ENCODE measurements around the gene FKBP6. TPM values are rescaled to one million over a fixed set of nuclear protein-coding genes. Genes with fewer than 3 reads are reported as not detected.
"Not testable (repeated sequence)": the region's sequence is repeated elsewhere in the genome, so short reads cannot be mapped to it uniquely, and the experiment has no call there.

The FKBP6 gene
- total RNA-seq, 2 experiments from 2014 or later: not detected

DNA sequence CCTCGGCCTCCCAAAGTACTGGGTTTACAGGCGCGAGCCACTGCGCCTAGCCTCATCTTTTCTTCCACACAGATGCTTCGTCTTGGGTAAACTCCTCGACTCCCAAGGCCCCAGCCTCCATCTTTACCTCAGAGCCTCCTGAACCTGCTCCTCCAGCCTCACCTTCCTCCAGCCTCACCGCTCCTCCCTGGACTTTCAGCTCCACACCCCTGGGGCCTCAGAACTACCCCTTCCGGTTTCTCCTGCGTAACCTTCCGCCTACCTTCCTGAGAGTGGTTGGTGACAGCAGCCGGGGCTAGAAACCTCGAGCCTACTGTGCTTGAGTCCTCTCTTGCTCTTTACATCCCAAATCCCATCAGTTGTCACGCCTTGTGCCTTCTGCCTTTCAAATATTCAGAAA is 45.8 kb downstream of the FKBP6 start:
- Mint-ChIP-seq H3K4me3 (no peak overlapping the region), H3K36me3 (ENCODE audit: low read depth) (no peaks in the 10 kb centered on the region), H3K4me1 (ENCODE audit: low read depth) (no peaks in the 10 kb centered on the region), H3K27me3 (peaks cover 25% of the 10 kb centered on the region), H3K9me3 (no peaks in the 10 kb centered on the region), H3K27ac (no peak overlapping the region)
- Histone ChIP-seq H3K27me3 (ENCODE audit: control insufficient read depth in 1 of 2, insufficient read depth in 2 of 2, low read length in 2 of 2) (peaks cover 13 to 18% of the 10 kb centered on the region in 2 experiments), H3K27ac (ENCODE audit: low read depth in 1 of 2, low read length in 2 of 2) (no peak overlapping the region), H3K9me3 (ENCODE audit: control insufficient read depth in 1 of 2, insufficient read depth in 1 of 2, low read length in 2 of 2) (peaks cover 0 to 4% of the 10 kb centered on the region in 2 experiments), H3K4me3 (ENCODE audit: low read length) (no peak overlapping the region), H3K4me1 (ENCODE audit: insufficient read depth, low read length) (no peaks in the 10 kb centered on the region), H3K36me3 (ENCODE audit: insufficient read depth, low read length) (no peaks in the 10 kb centered on the region)
- TF ChIP-seq, protein P1, sequence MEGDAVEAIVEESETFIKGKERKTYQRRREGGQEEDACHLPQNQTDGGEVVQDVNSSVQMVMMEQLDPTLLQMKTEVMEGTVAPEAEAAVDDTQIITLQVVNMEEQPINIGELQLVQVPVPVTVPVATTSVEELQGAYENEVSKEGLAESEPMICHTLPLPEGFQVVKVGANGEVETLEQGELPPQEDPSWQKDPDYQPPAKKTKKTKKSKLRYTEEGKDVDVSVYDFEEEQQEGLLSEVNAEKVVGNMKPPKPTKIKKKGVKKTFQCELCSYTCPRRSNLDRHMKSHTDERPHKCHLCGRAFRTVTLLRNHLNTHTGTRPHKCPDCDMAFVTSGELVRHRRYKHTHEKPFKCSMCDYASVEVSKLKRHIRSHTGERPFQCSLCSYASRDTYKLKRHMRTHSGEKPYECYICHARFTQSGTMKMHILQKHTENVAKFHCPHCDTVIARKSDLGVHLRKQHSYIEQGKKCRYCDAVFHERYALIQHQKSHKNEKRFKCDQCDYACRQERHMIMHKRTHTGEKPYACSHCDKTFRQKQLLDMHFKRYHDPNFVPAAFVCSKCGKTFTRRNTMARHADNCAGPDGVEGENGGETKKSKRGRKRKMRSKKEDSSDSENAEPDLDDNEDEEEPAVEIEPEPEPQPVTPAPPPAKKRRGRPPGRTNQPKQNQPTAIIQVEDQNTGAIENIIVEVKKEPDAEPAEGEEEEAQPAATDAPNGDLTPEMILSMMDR (IDR thresholded peaks at IDR 0.05): no peak
- POLR2A ChIA-PET: no interaction called here
- intact Hi-C loops (cut with DNase I, micrococcal nuclease): no loop called here
- ATAC-seq (ENCODE audit: poor library complexity) (no peak), DNase-seq (no peak)
- CTCF ChIA-PET: no interaction called here

DNA sequence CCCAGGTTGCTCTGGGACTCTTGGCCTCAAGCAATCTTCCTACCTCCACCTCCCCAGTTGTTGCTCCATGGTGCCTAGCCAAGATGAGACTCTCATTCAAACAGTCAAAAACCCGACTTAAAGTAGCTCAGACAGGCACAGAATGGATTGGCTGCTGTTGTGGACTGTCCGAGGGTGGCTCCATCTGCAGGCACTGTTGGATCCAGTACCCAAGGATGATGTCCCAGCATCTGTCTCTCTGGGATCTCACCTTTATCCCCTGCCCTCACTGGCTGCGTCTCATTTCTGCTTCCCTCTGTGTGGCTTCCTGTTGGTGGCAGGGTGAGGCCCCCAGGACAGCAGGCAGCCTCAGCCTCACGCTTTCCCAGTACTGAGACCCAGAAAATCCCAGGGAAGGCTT is 48.3 kb downstream of the FKBP6 start:
- H3K9me3 Mint-ChIP-seq: not testable (repeated sequence)

DNA sequence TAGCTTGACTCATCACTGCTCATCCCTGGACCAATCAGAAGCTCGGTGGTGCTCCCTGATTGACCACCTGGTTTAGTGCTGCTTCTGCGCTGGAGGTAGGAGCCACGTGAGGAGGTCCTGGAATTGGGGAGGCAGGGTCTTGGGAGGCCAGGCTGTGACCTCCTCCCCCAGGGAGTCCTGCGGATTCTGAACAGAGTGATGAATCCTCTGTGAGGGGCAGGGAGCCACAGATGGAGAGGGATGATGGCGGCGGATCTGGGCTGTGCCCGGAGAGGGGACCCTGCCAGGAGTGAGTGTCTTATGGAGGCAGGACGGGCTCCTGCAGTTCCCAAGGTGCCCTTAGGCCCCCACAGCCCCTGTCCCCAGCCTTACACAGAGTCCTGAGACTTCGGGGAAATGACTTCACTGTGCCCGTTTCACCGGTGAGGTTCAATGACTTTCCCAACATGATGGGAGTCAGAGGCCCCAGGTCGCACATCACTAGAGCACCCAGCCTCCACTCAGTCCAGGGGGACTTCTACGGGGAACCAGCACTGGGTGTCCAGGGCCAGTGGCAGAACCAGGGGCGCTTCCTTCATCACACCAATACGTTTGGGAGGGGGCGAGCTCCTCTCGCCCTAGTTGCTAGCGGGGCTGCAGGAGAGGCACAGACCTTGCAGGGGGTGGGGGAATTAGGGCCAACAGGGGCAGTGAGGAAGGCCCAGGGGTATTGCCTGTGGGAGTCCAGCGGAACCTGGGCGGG is 48.9 kb downstream of the FKBP6 start:
- no peak for DNase-seq
- Histone ChIP-seq H3K4me3 (ENCODE audit: low read length) (no peak overlapping the region), H3K36me3 (ENCODE audit: insufficient read depth, low read length) (no peaks in the 10 kb centered on the region), H3K9me3 (ENCODE audit: control insufficient read depth in 1 of 2, insufficient read depth in 1 of 2, low read length in 2 of 2) (peaks cover 0 to 7% of the 10 kb centered on the region in 2 experiments), H3K27ac (ENCODE audit: low read depth in 1 of 2, low read length in 2 of 2) (no peak overlapping the region), H3K27me3 (ENCODE audit: control insufficient read depth in 1 of 2, insufficient read depth in 2 of 2, low read length in 2 of 2) (peaks cover 13 to 18% of the 10 kb centered on the region in 2 experiments), H3K4me1 (ENCODE audit: insufficient read depth, low read length) (no peaks in the 10 kb centered on the region)
- Mint-ChIP-seq H3K27me3 (peaks cover 31% of the 10 kb centered on the region), H3K4me1 (ENCODE audit: low read depth) (no peaks in the 10 kb centered on the region), H3K9me3 (no peaks in the 10 kb centered on the region), H3K27ac (no peak overlapping the region), H3K36me3 (ENCODE audit: low read depth) (no peaks in the 10 kb centered on the region), H3K4me3 (no peak overlapping the region)
- intact Hi-C loops (cut with DNase I, micrococcal nuclease): no loop called here
- ChIA-PET POLR2A (no interaction called here), CTCF (no interaction called here)
- TF ChIP-seq, protein P1 (IDR thresholded peaks at IDR 0.05): no peak
- no peak for ATAC-seq (ENCODE audit: poor library complexity)

More for the DNA sequence above, 48.3 kb downstream of the FKBP6 start:
- H3K4me1 Mint-ChIP-seq (ENCODE audit: low read depth); H3K36me3 Mint-ChIP-seq (ENCODE audit: low read depth); DNase-seq; H3K36me3 ChIP-seq (ENCODE audit: insufficient read depth, low read length); ATAC-seq (ENCODE audit: poor library complexity); H3K4me3 ChIP-seq (ENCODE audit: low read length); H3K27ac ChIP-seq (ENCODE audit: low read depth in 1 of 2, low read length in 2 of 2); intact Hi-C loops (cut with DNase I, micrococcal nuclease); H3K27ac Mint-ChIP-seq; H3K4me3 Mint-ChIP-seq; H3K4me1 ChIP-seq (ENCODE audit: insufficient read depth, low read length); CTCF ChIA-PET; H3K9me3 ChIP-seq (ENCODE audit: control insufficient read depth in 1 of 2, insufficient read depth in 1 of 2, low read length in 2 of 2): not testable (repeated sequence)
- H3K27me3 ChIP-seq (ENCODE audit: control insufficient read depth in 1 of 2, insufficient read depth in 2 of 2, low read length in 2 of 2): peaks cover 13 to 18% of the 10 kb centered on the region in 2 experiments
- POLR2A ChIA-PET: interaction anchor here (0.6 kb wide), 1 partner anchor 541 kb away, joined by 3 read pairs; no protein-coding TSS in a partner anchor
- H3K27me3 Mint-ChIP-seq: peaks cover 29% of the 10 kb centered on the region

DNA sequence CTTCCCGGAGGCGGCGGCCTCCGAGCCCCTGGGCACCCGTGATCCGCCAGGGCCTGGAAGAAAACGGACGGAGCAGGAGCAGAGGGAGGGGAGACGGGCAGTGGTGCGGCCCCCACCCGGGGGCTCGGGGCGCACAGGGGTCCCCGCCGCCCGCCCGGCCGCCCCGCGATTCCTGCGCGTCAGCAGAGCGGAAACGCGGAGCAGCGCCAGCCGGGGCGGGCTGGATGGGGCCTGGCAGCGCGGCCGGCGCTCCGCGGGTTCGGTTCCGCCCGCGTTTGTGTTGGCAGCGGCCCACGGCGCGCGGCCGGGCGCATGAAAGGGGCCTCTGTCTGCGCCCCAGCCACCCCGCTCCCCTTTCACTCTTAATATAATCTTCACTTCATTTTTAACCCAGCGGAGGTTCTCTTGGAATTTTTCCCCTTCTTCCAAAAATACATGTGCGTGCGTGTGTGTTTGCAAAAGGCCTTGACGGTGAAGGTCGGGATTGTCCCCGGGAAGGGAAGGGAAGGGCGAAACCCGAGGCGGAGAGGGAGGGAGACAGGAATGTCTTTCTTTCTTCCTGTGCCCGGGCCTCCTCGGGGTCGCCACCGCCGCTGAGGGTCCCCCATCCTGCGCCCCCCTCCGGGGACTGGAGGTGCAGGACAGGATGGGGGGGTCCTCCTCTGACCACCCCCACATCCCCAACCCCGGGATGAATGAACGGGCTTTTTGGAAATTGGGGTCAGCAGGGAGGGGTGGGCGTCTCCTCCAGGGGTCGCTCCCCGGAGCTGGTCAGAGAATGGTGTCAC is 49.6 kb downstream of the FKBP6 start:
- CTCF ChIA-PET; intact Hi-C loops (cut with DNase I, micrococcal nuclease); H3K4me1 ChIP-seq (ENCODE audit: insufficient read depth, low read length); H3K4me3 Mint-ChIP-seq; H3K4me3 ChIP-seq (ENCODE audit: low read length); POLR2A ChIA-PET; H3K36me3 Mint-ChIP-seq (ENCODE audit: low read depth); H3K27ac Mint-ChIP-seq; H3K27ac ChIP-seq (ENCODE audit: low read depth in 1 of 2, low read length in 2 of 2); ATAC-seq (ENCODE audit: poor library complexity); DNase-seq; H3K36me3 ChIP-seq (ENCODE audit: insufficient read depth, low read length); H3K4me1 Mint-ChIP-seq (ENCODE audit: low read depth); H3K9me3 Mint-ChIP-seq: not testable (repeated sequence)
- peaks cover 13 to 18% of the 10 kb centered on the region in 2 experiments for H3K27me3 ChIP-seq (ENCODE audit: control insufficient read depth in 1 of 2, insufficient read depth in 2 of 2, low read length in 2 of 2)
- peaks cover 31% of the 10 kb centered on the region for H3K27me3 Mint-ChIP-seq
- peaks cover 0 to 12% of the 10 kb centered on the region in 2 experiments for H3K9me3 ChIP-seq (ENCODE audit: control insufficient read depth in 1 of 2, insufficient read depth in 1 of 2, low read length in 2 of 2)
